ENCODE measurements around the gene RRP7A. TPM values are rescaled to one million over a fixed set of nuclear protein-coding genes. Genes with fewer than 3 reads are reported as not detected.
"Not testable (repeated sequence)": the region's sequence is repeated elsewhere in the genome, so short reads cannot be mapped to it uniquely, and the experiment has no call there.

Gene RRP7A
- total RNA-seq, 1 experiment from 2014 or later: 50.8 TPM

DNA sequence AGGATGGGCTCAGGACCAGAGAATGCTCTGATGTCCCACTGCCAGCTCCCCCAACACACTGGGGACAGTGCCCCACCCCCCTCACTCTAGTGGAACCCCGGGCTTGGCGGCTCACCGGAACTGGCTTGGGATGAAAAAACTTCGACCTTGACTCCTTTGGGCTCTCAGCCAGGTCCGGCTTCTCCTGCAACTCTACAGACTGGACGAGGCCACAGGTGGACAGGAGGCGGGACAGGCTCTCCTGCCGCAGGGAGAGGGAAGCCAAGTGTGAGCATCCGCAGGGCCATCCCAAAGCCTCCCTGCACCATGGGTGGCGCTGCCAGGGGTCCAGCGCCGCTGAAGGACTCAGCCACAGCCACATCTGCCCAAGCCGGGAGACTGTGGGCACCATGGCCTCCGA is 3.7 kb downstream of the RRP7A start (continued):
- TF ChIP-seq, protein P1, sequence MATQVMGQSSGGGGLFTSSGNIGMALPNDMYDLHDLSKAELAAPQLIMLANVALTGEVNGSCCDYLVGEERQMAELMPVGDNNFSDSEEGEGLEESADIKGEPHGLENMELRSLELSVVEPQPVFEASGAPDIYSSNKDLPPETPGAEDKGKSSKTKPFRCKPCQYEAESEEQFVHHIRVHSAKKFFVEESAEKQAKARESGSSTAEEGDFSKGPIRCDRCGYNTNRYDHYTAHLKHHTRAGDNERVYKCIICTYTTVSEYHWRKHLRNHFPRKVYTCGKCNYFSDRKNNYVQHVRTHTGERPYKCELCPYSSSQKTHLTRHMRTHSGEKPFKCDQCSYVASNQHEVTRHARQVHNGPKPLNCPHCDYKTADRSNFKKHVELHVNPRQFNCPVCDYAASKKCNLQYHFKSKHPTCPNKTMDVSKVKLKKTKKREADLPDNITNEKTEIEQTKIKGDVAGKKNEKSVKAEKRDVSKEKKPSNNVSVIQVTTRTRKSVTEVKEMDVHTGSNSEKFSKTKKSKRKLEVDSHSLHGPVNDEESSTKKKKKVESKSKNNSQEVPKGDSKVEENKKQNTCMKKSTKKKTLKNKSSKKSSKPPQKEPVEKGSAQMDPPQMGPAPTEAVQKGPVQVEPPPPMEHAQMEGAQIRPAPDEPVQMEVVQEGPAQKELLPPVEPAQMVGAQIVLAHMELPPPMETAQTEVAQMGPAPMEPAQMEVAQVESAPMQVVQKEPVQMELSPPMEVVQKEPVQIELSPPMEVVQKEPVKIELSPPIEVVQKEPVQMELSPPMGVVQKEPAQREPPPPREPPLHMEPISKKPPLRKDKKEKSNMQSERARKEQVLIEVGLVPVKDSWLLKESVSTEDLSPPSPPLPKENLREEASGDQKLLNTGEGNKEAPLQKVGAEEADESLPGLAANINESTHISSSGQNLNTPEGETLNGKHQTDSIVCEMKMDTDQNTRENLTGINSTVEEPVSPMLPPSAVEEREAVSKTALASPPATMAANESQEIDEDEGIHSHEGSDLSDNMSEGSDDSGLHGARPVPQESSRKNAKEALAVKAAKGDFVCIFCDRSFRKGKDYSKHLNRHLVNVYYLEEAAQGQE (IDR thresholded peaks at IDR 0.05; ENCODE audit: low read depth): no peak

DNA sequence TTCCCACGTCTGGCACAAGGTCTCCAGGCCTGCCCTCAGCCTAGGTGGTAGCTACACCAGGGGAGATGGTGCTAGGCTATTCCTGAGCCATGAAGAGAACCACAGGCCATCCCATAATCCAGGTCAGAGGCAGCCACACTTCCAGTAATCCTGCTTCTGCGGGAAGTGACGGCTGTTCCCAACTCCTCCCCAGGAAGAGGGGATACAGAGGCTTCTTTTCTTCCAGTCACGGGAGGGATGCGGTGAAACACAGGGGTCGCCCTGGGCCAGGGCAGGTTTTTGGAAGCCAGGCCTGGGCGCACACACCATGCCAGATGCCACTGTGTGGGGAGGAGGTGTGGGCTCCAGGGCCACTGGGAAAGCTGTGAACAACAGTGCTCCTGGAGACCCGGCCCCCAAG is 4.3 kb downstream of the RRP7A start:
- H3K4me3 ChIP-seq (replicated peaks in 1 of 2; ENCODE audit: low read depth in 1 of 2, low read length in 2 of 2); H3K9ac ChIP-seq (ENCODE audit: low read length); H3K27ac ChIP-seq (ENCODE audit: low read depth, low read length); H2AFZ ChIP-seq (ENCODE audit: low read depth, low read length, poor library complexity, severe bottlenecking); POLR2A ChIA-PET; H4K20me1 ChIP-seq (ENCODE audit: insufficient read depth); CTCF ChIA-PET; BruUV-seq (replicated peaks); H3K9me3 ChIP-seq (ENCODE audit: control insufficient read depth in 1 of 2, insufficient read depth in 1 of 2, low read depth in 1 of 2, low read length in 2 of 2); H3K4me2 ChIP-seq (ENCODE audit: low read length); ATAC-seq; intact Hi-C loops (cut with micrococcal nuclease); H3K27me3 ChIP-seq (ENCODE audit: insufficient read depth, low read length); RAD21 ChIA-PET (ENCODE audit: low non-redundant PET in 1 of 2, low total read pairs in 2 of 2, uncharacterized antibody in 2 of 2, unreplicated experiment in 2 of 2); H3K9me2 ChIP-seq (ENCODE audit: insufficient read depth); DNase-seq (ENCODE audit: low read depth, low spot score): not testable (repeated sequence)
- Histone ChIP-seq H3K36me3 (ENCODE audit: control insufficient read depth in 1 of 2, insufficient read depth in 2 of 2, low read length in 2 of 2) (peaks cover 3 to 12% of the 10 kb centered on the region in 2 experiments; a peak in 3 of 4 replicates), H3K4me1 (ENCODE audit: control insufficient read depth in 1 of 2, insufficient read depth in 2 of 2, low read length in 2 of 2) (peaks cover 4 to 10% of the 10 kb centered on the region in 2 experiments), H3K79me2 (ENCODE audit: insufficient read depth, low read length) (peaks cover 38% of the 10 kb centered on the region)

DNA sequence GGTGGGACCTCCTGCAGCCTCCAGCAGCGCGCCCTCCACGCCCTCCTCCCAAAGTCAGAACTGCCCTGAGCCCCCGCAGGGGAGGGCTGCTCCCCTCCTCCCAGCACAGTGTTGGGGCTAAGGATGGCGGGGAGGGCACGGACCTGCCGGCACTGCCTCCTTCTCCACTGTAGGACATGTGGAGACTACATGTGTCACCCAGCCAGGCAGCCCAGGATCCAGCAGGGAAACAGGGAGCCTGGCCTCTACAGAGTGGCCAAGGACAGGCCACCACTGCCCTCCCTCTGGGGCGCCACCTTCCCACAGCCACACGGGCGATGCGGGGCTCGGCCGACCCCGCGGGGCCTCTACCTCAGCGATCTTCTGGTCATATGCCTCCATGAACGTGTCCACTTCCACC is 5.3 kb downstream of the RRP7A start:
- H3K9ac ChIP-seq (ENCODE audit: low read length); H3K4me2 ChIP-seq (ENCODE audit: low read length); H3K9me3 ChIP-seq (ENCODE audit: control insufficient read depth in 1 of 2, insufficient read depth in 1 of 2, low read depth in 1 of 2, low read length in 2 of 2); POLR2A ChIA-PET; H2AFZ ChIP-seq (ENCODE audit: low read depth, low read length, poor library complexity, severe bottlenecking); H3K4me1 ChIP-seq (ENCODE audit: control insufficient read depth in 1 of 2, insufficient read depth in 2 of 2, low read length in 2 of 2); intact Hi-C loops (cut with micrococcal nuclease); CTCF ChIA-PET; H3K9me2 ChIP-seq (ENCODE audit: insufficient read depth); H3K27me3 ChIP-seq (ENCODE audit: insufficient read depth, low read length); RAD21 ChIA-PET (ENCODE audit: low non-redundant PET in 1 of 2, low total read pairs in 2 of 2, uncharacterized antibody in 2 of 2, unreplicated experiment in 2 of 2); ATAC-seq; H4K20me1 ChIP-seq (ENCODE audit: insufficient read depth); H3K27ac ChIP-seq (ENCODE audit: low read depth, low read length); BruUV-seq (replicated peaks); DNase-seq (ENCODE audit: low read depth, low spot score); H3K4me3 ChIP-seq (replicated peaks in 1 of 2; ENCODE audit: low read depth in 1 of 2, low read length in 2 of 2): not testable (repeated sequence)
- Histone ChIP-seq H3K79me2 (ENCODE audit: insufficient read depth, low read length) (peaks cover 35% of the 10 kb centered on the region), H3K36me3 (ENCODE audit: control insufficient read depth in 1 of 2, insufficient read depth in 2 of 2, low read length in 2 of 2) (peaks cover 3 to 12% of the 10 kb centered on the region in 2 experiments; a peak in 3 of 4 replicates)

All from HCT116 (cell line).